ENCODE data around the gene PIP4P1.

Gene PIP4P1

GRCh38 chr14:20438664-20439063 is 22.6 kb downstream of the PIP4P1 start:
- DNase-seq (ENCODE audit: low read depth in 1 of 2, low spot score in 1 of 2) = no peak

GRCh38 chr14:20436363-20436755 is 24.9 kb downstream of the PIP4P1 start:
- no peak for DNase-seq (ENCODE audit: low read depth in 1 of 2, low spot score in 1 of 2)

- DNase-seq (ENCODE audit: low read depth in 1 of 2, low spot score in 1 of 2) = no peak
Observed at GRCh38 chr14:20435582-20436362, 25.5 kb downstream of the PIP4P1 start, which contains the start of gene KLHL33. TSS of gene KLHL33 (minus strand) at chr14:20436166. CDS start at chr14:20435811, 355 bp downstream.

- no peak for DNase-seq (ENCODE audit: low read depth in 1 of 2, low spot score in 1 of 2)
Observed at GRCh38 chr14:20434701-20435581, 26.3 kb downstream of the PIP4P1 start.

- DNase-seq (ENCODE audit: low read depth in 1 of 2, low spot score in 1 of 2) = no peak
Observed at GRCh38 chr14:20429801-20430669, 31.2 kb downstream of the PIP4P1 start.

- no peak for DNase-seq (ENCODE audit: low read depth in 1 of 2, low spot score in 1 of 2)
Observed at GRCh38 chr14:20428802-20429201, 32.4 kb downstream of the PIP4P1 start.

GRCh38 chr14:20428010-20428365 is 33.2 kb downstream of the PIP4P1 start:
- DNase-seq (ENCODE audit: low read depth in 1 of 2, low spot score in 1 of 2) = no peak

- DNase-seq (ENCODE audit: low read depth in 1 of 2, low spot score in 1 of 2) = no peak
Observed at GRCh38 chr14:20427231-20428009, 33.8 kb downstream of the PIP4P1 start.

GRCh38 chr14:20424851-20425250 is 36.4 kb downstream of the PIP4P1 start:
- no peak for DNase-seq (ENCODE audit: low read depth in 1 of 2, low spot score in 1 of 2)

- DNase-seq (ENCODE audit: low read depth in 1 of 2, low spot score in 1 of 2) = no peak
Observed at GRCh38 chr14:20422886-20423285, 38.3 kb downstream of the PIP4P1 start.

GRCh38 chr14:20421267-20421666 is 40.0 kb downstream of the PIP4P1 start:
- no peak for DNase-seq (ENCODE audit: low read depth in 1 of 2, low spot score in 1 of 2)

- DNase-seq (ENCODE audit: low read depth in 1 of 2, low spot score in 1 of 2) = no peak
Observed at GRCh38 chr14:20419419-20419818, 41.8 kb downstream of the PIP4P1 start.

- DNase-seq (ENCODE audit: low read depth in 1 of 2, low spot score in 1 of 2) = no peak
Observed at GRCh38 chr14:20418501-20418909, 42.7 kb downstream of the PIP4P1 start.

GRCh38 chr14:20417250-20418186 is 43.7 kb downstream of the PIP4P1 start:
- no peak for DNase-seq (ENCODE audit: low read depth in 1 of 2, low spot score in 1 of 2)

GRCh38 chr14:20416223-20416622 is 45.0 kb downstream of the PIP4P1 start:
- DNase-seq (ENCODE audit: low read depth in 1 of 2, low spot score in 1 of 2) = no peak

GRCh38 chr14:20415782-20416206 is 45.4 kb downstream of the PIP4P1 start:
- DNase-seq (ENCODE audit: low read depth in 1 of 2, low spot score in 1 of 2) = no peak

GRCh38 chr14:20413744-20414082 is 47.5 kb downstream of the PIP4P1 start:
- no peak for DNase-seq (ENCODE audit: low read depth in 1 of 2, low spot score in 1 of 2)

GRCh38 chr14:20412876-20413743 is 48.1 kb downstream of the PIP4P1 start, which contains the start of gene TEP1:
TSS of gene TEP1 (minus strand) at chr14:20413501. CDS start at chr14:20408439, 5,062 bp downstream.
- peak; percentile 48 to 58 for DNase-seq (ENCODE audit: low read depth in 1 of 2, low spot score in 1 of 2)
